Kidney epithelial cell (primary cell): ENCODE data around the gene LTBP1. TPM values are rescaled to one million over a fixed set of nuclear protein-coding genes. Genes with fewer than 3 reads are reported as not detected.

Source experiments
- DNase-seq: peaks from one replicate; pipeline ENCODE4 v3.0.0-alpha.2; 2010; ENCODE audit warnings: low read depth
- H3K27me3 ChIP-seq: 2 replicates; pipeline ENCODE4 v1.6.0; 2011; ENCODE audit warnings: low read length; ENCODE audit not compliant: control insufficient read depth, insufficient read depth
- H3K36me3 ChIP-seq: 2 replicates; pipeline ENCODE4 v1.5.1; 2011; ENCODE audit warnings: low read length; ENCODE audit not compliant: control insufficient read depth, insufficient read depth
- H3K4me3 ChIP-seq: 2 replicates; pipeline ENCODE4 v1.5.1; 2011; ENCODE audit warnings: low read depth, mild to moderate bottlenecking, control low read depth, low read length
- CTCF ChIP-seq: IDR thresholded peaks from 2 replicates; pipeline ENCODE4 v1.5.1; 2011; ENCODE audit warnings: mild to moderate bottlenecking, moderate library complexity, low read length, control low read depth, inconsistent platforms; ENCODE audit not compliant: insufficient read depth, poor library complexity, severe bottlenecking
- total RNA-seq: library from RNA; depleted of rRNA; stranded (reverse); fragments of >200 nt; gene quantifications from 2 replicates; pipeline ENCODE4 v1.2.3, GENCODE V29; 2015

LTBP1 gene
- total RNA-seq, 1 donor from 2014 or later = 39.3 TPM

GRCh38 chr2:33090553-33091134 lies 143.9 kb downstream of the LTBP1 start:
- no peaks in the 10 kb centered on the region for H3K36me3 ChIP-seq
- no peak overlapping the region for H3K4me3 ChIP-seq
- H3K27me3 ChIP-seq = no peaks in the 10 kb centered on the region
- no peak for TF ChIP-seq CTCF
- no peak for DNase-seq

DNA sequence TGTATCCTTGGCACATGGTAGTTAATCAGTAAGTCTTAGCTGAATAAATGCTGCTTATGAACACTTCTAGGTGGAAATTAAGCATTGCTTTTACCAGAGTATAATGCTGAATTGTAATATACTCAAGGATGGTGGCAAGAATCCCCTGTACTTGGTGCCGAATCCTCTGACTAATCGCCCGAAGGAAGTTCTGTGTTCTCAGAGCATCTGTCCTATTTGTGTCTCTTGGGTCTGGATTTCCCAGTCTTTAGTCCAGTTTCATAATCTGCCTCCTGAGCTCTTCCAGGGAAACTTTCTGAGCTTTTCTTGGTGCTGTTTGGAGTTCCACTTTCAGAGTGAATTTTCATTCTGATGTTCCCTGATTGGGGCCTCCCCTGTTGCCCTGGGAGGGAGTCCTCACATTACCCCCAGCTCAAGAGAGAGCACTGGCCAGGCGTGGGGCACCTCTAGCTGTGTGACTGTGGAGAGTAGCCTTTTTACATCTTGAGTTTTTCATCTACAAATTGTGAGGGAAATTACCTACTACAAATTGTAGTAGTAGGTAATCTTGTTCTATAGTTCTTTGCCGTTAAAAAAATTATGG lies 144.9 kb downstream of the LTBP1 start:
- DNase-seq = no peak
- TF ChIP-seq CTCF = no peak
- no peaks in the 10 kb centered on the region for H3K36me3 ChIP-seq
- no peaks in the 10 kb centered on the region for H3K27me3 ChIP-seq
- no peak overlapping the region for H3K4me3 ChIP-seq

DNA sequence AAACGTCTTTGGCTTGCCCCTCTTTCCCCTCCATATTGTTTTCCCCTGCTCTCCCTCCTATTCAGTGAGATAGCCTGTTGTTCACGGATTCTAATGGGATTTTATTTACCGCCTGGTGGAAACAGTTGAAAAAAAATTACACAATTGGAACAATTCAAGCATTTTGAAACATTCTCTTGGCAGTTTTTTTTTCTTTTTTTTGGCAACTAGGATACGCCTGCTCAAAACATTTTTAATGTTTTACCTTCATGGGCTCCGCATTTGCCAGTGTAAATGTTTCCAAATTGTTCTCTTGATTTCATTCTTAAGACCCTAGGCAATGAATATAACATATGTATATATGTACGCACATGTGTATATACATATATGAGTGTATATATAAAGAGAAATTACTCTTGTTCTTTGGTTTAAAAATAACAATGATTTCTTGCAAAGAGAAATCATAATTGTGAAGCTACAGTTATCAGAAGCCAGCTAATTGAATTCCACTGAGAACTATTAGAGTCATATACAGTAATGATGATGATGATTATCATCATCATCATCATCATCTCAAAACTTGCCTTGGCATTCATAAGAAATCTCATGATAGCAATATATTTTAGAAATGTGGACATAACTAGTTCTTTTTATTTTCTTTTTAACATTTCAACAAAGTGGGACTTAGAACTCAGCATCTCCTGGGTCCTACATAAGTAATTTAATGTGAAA lies 146.7 kb downstream of the LTBP1 start:
- no peak overlapping the region for H3K4me3 ChIP-seq
- H3K27me3 ChIP-seq = no peaks in the 10 kb centered on the region
- no peak for TF ChIP-seq CTCF
- DNase-seq = no peak
- H3K36me3 ChIP-seq = no peaks in the 10 kb centered on the region

- Histone ChIP-seq H3K27me3 (no peaks in the 10 kb centered on the region), H3K4me3 (no peak overlapping the region), H3K36me3 (no peaks in the 10 kb centered on the region)
- no peak for DNase-seq
- no peak for TF ChIP-seq CTCF
Measured at GRCh38 chr2:33094303-33094702, 147.6 kb downstream of the LTBP1 start.

- no peak for TF ChIP-seq CTCF
- Histone ChIP-seq H3K27me3 (no peaks in the 10 kb centered on the region), H3K36me3 (no peaks in the 10 kb centered on the region), H3K4me3 (no peak overlapping the region)
- no peak for DNase-seq
Measured at GRCh38 chr2:33099989-33100388, 153.2 kb downstream of the LTBP1 start.
